Stimulated activated CD8-positive, alpha-beta memory T cell treated with anti-CD3 and anti-CD28 coated beads, Interleukin-12 subunit alpha, Interleukin-12 subunit beta, amount 100 ng/mL, for 24 hours (primary cell): Measurements from ENCODE around the gene ERBB2.
"Not testable (repeated sequence)": the region's sequence is repeated elsewhere in the genome, so short reads cannot be mapped to it uniquely, and the experiment has no call there.

Experiments
- DNase-seq: peaks from one replicate; pipeline ENCODE4 v3.0.0-alpha.2; 2020; ENCODE audit errors: extremely low read depth

Gene ERBB2

DNA sequence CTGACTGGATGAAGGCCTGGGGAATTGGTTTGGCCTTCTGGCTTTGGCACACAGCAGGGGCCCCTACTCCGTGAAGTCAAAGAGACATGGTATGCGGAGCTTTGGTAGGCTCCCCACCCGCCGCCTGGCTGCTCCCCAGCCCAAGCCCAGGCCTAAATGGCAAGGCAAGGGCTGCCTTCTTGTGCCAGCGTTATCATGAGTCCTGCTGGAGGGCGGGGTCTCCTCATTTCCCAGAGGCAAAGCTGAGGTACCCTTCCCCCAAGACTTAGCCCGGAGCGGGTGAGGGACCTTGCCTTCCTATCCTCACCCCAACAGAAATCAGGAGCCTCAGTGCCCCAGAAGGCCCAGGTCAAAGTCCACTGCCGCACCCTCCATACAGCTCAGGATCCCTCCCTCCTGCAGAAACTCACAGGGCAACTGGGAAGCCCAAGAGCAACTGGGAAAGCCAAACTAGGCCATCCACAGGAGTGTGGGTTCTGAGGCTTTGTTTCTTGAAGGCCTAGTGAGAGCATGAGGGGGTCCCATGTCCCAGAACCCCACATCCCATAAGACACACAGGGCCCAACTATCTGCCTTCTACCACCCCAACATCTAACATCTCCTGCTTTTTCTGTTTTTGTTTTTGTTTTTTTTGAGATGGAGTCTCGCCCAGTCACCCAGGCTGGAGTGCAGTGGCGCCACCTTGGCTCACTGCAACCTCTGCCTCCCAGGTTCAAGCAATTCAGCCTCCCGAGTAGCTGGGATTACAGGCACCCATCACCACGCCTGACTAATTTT, 21.3 kb upstream of the ERBB2 start:
- no peak for DNase-seq

GRCh38 chr17:39679521-39680192, 20.2 kb upstream of the ERBB2 start:
- no peak for DNase-seq

DNA sequence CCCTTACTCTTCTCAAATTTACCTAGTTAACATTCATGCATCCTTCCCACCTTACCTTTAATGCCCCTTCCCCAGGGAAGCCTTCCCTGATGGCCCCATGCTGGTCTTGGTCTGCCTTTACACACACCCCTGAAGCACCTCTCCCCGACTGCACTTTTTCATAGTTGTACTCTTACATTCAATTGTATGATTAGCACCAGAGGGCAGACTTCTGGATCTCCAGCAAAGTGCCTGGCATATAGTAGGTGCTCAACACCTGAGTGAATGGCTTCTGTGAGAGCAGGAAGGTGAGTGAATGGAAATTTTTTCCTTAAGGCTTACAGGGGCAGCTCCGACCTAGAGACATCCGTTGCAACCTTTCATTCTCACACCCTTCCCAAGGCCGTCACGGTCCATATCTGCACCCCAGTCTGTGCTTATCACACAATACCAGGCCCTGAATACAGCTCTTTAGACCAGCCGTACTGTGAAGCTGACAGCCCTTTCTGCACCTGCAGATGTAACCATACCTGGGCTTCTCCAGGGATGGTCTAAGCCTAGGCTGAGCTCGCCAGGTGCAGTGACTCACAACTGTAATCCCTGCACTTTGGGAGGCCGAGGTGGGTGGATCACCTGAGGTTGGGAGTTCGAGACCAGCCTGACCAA, 16.4 kb upstream of the ERBB2 start:
- no peak for DNase-seq

DNA sequence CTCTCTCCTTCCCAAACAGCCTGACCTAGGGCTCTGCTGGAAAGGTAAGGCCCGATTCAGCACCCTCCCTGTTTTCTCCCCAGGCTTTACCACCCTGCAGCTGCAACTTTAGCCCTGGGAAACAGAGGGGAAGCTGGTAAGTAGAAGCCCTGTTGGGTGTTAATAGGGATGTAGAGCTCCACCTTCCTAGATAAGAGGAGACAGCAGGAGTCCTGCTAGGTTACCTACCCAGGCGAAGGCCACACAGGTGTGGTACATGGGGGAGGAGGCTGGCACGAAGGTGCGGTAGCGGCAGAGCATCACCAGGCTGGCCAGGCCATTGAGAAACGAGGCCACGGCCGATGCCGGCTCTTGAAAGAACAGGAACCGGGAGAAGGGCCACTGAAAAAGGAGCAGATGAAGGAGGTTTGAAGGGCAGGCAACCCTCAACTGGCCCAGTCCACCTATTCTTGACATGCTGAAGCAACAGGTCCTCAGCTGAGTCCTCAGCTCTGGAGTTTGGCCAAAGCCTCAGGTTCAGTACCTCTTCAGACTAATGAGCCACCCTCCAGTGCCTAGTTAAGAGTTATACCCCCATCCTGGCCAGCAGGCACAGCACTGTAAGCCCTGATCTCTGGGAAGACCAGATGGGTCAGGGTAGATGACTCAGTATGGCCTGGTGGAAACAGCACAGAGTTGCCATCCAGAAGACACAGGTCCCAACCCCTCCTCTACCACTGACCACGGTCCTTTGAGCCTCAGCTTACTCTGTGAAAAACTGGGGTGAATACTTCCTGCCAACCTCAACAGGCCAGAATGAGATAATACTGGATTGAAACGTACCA, 15.3 kb upstream of the ERBB2 start:
- no peak for DNase-seq

DNA sequence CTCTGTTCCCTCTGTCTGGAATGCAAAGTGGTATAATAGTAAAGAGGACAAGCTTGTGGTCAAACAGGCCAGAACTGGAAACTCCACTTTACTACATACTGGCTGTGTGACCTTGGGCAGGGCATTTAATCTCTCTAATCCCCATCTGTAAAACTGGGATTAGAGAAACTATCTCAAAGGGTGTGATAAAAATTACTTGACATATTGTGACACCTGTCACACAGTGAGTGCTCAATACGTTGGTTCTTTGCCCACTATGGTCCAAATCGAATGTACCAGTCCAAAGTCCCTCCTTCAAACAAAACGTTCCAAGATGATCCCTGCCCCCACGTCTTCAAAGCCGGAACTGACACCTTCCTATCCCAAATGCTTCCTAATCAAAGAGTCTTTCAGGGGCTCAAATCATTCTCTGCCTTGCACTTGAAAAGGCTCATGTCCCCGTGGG, 12.7 kb upstream of the ERBB2 start:
- DNase-seq = no peak

- peak; percentile 72 for DNase-seq
These were observed 12.1 kb upstream of the ERBB2 start, which contains the start of gene PGAP3 for GRCh38 chr17:39687546-39688474. PGAP3 (minus strand) TSS chr17:39688057; CDS start chr17:39688014, 43 bp downstream.

DNA sequence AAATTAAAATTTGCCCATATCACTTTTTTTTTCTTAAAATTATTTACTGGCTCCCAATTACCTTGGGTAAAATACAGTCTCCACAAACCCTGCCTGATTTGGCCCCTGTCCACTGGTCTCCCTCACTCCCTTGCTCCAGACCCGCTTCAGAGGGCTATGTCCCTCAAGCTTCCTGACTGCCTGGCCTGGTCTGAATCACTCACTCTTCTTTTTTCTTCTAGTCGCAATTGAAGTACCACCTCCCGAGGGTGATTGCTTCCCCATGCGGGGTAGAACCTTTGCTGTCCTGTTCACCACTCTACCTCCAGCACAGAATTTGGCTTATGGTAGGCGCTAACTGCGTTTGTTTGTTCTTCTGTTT, 11.4 kb upstream of the ERBB2 start:
- DNase-seq = no peak

DNA sequence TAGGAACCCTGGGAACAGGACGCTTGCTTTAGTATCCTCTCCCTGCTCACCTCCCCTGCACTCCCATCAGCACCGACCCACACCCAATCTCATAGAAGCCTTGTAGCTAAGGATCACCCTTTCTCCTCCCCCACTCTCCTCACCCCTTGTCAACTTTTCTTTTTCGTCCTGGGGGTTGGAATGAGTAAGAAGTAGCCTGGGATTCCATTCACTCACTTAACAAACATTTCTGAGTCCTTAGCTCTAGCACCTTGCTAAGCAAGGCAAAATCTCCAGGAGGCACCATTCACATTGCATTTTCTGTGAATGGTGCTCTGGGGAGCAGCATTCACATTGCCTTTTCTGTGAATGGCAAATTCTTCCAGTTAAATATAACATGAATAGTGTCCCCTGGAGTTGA, 10.9 kb upstream of the ERBB2 start:
- no peak for DNase-seq

DNA sequence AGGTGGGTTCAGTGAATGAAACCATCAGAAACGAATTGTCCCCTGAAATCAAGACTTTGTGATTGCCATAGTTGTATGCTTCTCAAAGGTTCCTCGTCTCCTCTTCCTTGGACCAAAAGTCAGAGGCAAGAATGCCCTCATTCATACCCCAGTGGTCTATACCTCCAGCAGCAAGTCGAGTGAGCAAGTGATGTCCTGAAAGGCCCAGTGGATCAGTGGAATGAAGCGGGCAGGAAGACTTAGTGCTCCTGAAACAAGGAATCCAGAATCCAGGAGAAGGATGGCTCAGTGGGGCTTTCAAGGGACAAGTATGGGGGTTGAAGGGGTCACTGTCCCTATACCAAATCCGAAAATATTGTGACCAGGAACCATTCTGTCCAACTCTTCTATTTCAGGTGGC, 5.3 kb upstream of the ERBB2 start:
- no peak for DNase-seq

- no peak for DNase-seq
These were observed 4.8 kb upstream of the ERBB2 start for GRCh38 chr17:39695089-39695474.

GRCh38 chr17:39696731-39697130, 3.1 kb upstream of the ERBB2 start:
- DNase-seq = no peak

GRCh38 chr17:39697961-39698360, 1.9 kb upstream of the ERBB2 start:
- DNase-seq = no peak

DNA sequence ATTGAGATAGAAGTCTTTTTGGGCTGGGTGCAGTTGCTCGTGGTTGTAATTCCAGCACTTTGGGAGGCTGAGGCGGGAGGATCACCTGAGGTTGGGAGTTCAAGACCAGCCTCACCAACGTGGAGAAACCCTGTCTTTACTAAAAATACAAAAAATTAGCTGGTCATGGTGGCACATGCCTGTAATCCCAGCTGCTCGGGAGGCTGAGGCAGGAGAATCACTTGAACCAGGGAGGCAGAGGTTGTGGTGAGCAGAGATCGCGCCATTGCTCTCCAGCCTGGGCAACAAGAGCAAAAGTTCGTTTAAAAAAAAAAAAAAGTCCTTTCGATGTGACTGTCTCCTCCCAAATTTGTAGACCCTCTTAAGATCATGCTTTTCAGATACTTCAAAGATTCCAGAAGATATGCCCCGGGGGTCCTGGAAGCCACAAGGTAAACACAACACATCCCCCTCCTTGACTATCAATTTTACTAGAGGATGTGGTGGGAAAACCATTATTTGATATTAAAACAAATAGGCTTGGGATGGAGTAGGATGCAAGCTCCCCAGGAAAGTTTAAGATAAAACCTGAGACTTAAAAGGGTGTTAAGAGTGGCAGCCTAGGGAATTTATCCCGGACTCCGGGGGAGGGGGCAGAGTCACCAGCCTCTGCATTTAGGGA, 577 bp upstream of the ERBB2 start:
- DNase-seq = not testable (repeated sequence)

- DNase-seq = no peak
These were observed 504 bp downstream of the ERBB2 start for GRCh38 chr17:39700148-39700987.

- no peak for DNase-seq
These were observed 1.3 kb downstream of the ERBB2 start for GRCh38 chr17:39701012-39701783.

- no peak for DNase-seq
These were observed 2.0 kb downstream of the ERBB2 start for GRCh38 chr17:39701784-39702422.

GRCh38 chr17:39702901-39703893, 3.3 kb downstream of the ERBB2 start:
- DNase-seq = no peak
